ENCODE measurements around the gene SSH3. TPM values are rescaled to one million over a fixed set of nuclear protein-coding genes. Genes with fewer than 3 reads are reported as not detected.

SSH3 gene
- polyA plus RNA-seq, 1 donor from 2014 or later, result 0.89 TPM

DNA sequence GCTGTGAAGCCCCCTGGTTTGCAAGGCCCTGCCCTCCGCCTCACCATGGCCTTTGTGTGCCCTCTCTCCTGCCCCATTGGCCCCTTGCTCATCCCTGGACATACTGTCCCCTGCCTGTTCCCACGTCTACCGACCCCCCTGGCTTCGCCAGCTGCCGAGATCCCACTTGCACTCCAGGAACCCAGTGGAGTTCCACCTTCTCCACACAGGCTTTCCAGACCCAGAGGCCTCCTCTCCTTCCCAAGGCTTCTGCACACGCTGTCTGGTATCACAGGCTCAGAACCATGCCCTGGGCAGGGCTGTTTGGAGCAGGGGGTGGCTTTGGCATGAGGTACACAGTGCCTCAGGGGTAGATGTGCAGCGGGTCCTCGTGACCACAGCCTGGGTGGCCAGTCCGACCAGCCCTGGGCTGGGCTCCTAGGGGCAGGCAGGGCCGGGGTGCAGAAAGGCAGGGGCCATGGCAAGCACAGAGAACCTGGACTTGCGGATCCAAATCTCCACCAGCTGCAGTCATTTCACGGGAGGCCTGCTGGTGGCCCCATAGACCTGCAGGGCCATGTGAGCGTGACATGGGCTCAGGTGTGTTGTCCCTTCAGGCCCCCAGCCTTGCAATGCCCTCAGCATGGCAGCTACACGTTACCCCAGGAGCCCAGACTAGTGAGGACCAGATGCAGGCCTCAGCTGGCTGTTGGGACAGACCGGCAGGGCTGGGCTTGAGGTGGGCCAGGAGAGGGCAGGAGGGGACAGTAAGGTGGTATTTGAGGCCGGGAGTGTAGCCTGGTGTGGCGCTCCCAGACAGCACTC, 27.5 kb upstream of the SSH3 start:
- H3K79me2 ChIP-seq (replicated peaks; ENCODE audit: insufficient read depth, low read length), result peaks cover 21% of the 10 kb centered on the region
- TF ChIP-seq MXI1 (conservative IDR thresholded peaks at IDR 0.05; ENCODE audit: poor library complexity, severe bottlenecking) (no peak), EZH2 (IDR thresholded peaks at IDR 0.05; ENCODE audit: borderline replicate concordance, insufficient read depth, low read length, poor library complexity, severe bottlenecking) (no peak), RAD21 (conservative IDR thresholded peaks at IDR 0.05) (no peak), EP300 (conservative IDR thresholded peaks at IDR 0.05; ENCODE audit: poor library complexity, severe bottlenecking) (no peak), POLR2AphosphoS5 (IDR thresholded peaks at IDR 0.05) (no peak), SMC3 (conservative IDR thresholded peaks at IDR 0.05; ENCODE audit: poor library complexity) (no peak), CTCF (IDR thresholded peaks at IDR 0.05; ENCODE audit: poor library complexity, severe bottlenecking) (no peak), TAF1 (IDR thresholded peaks at IDR 0.05; ENCODE audit: low read depth) (no peak), REST (IDR thresholded peaks at IDR 0.05; ENCODE audit: borderline replicate concordance) (no peak)
- H3F3A ChIP-seq (ENCODE audit: insufficient read depth, low read length, poor library complexity, severe bottlenecking), result no peaks in the 10 kb centered on the region
- H3K36me3 ChIP-seq (ENCODE audit: insufficient read depth, low read length), result no peaks in the 10 kb centered on the region
- H3K9ac ChIP-seq (ENCODE audit: low read length), result no peak overlapping the region
- H3K27me3 ChIP-seq (ENCODE audit: insufficient read depth, low read depth, low read length), result no peaks in the 10 kb centered on the region
- H3K9me3 ChIP-seq (ENCODE audit: low read length), result no peaks in the 10 kb centered on the region
- H3K4me2 ChIP-seq (ENCODE audit: low read length), result no peak overlapping the region
- no peak overlapping the region for H3K4me3 ChIP-seq (ENCODE audit: low read length)
- no peak overlapping the region for H3K27ac ChIP-seq (ENCODE audit: low read length)
- H3K9me2 ChIP-seq (ENCODE audit: insufficient read depth, low read length), result no peaks in the 10 kb centered on the region
- H2AFZ ChIP-seq (ENCODE audit: low read depth, low read length), result no peak overlapping the region
- no peaks in the 10 kb centered on the region for H4K20me1 ChIP-seq (ENCODE audit: insufficient read depth)

DNA sequence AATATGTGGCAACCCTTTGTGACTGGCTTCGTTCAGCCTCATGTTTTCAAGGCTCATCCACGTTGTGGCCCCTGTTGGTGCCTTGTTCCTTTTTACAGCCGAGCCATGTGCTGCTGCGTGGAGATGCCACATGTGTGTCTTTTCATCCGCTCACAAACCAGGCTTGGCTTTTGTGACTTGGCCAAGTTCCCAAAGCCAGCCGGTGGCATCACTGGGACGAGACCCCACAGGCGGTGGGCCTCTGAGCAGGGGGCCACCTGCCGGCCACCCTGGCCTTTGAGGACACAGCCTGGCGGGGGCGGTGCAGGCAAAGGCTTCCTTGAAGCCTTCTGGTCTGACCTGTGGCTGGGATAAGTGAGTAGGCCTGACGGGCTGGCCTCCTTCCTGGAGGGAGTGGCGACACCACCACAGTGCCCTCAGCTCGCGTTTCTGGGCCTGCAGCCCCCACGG, 26.5 kb upstream of the SSH3 start:
- TF ChIP-seq REST (IDR thresholded peaks at IDR 0.05; ENCODE audit: borderline replicate concordance) (no peak), EP300 (conservative IDR thresholded peaks at IDR 0.05; ENCODE audit: poor library complexity, severe bottlenecking) (no peak), MXI1 (conservative IDR thresholded peaks at IDR 0.05; ENCODE audit: poor library complexity, severe bottlenecking) (no peak), TAF1 (IDR thresholded peaks at IDR 0.05; ENCODE audit: low read depth) (no peak), EZH2 (IDR thresholded peaks at IDR 0.05; ENCODE audit: borderline replicate concordance, insufficient read depth, low read length, poor library complexity, severe bottlenecking) (no peak), RAD21 (conservative IDR thresholded peaks at IDR 0.05) (no peak)
- Histone ChIP-seq H4K20me1 (ENCODE audit: insufficient read depth) (no peaks in the 10 kb centered on the region), H3F3A (ENCODE audit: insufficient read depth, low read length, poor library complexity, severe bottlenecking) (no peaks in the 10 kb centered on the region), H2AFZ (ENCODE audit: low read depth, low read length) (no peak overlapping the region), H3K9me2 (ENCODE audit: insufficient read depth, low read length) (no peaks in the 10 kb centered on the region), H3K9me3 (ENCODE audit: low read length) (no peaks in the 10 kb centered on the region), H3K4me2 (ENCODE audit: low read length) (no peak overlapping the region), H3K27ac (ENCODE audit: low read length) (no peak overlapping the region), H3K4me3 (ENCODE audit: low read length) (no peak overlapping the region), H3K36me3 (ENCODE audit: insufficient read depth, low read length) (no peaks in the 10 kb centered on the region), H3K27me3 (ENCODE audit: insufficient read depth, low read depth, low read length) (no peaks in the 10 kb centered on the region), H3K79me2 (replicated peaks; ENCODE audit: insufficient read depth, low read length) (peaks cover 21% of the 10 kb centered on the region), H3K9ac (ENCODE audit: low read length) (no peak overlapping the region)

Measured in neural cell (in vitro differentiated cells).